GM19463 (cell line): Measurements from ENCODE around the gene UNC13A.

Source experiments
- ATAC-seq: cut with Tn5 transposase; IDR thresholded peaks from one replicate; pipeline ENCODE4 v1.9.1; 2021; ENCODE audit warnings: mild to moderate bottlenecking, moderate library complexity; ENCODE audit not compliant: unreplicated experiment

UNC13A gene

GRCh38 chr19:17711851-17712250 is 23.7 kb upstream of the UNC13A start:
- ATAC-seq: no peak

GRCh38 chr19:17706750-17707181 is 18.6 kb upstream of the UNC13A start:
- ATAC-seq: no peak

GRCh38 chr19:17703824-17704463 is 15.8 kb upstream of the UNC13A start:
- no peak for ATAC-seq

GRCh38 chr19:17695198-17695597 is 7.0 kb upstream of the UNC13A start:
- ATAC-seq: no peak

GRCh38 chr19:17692566-17692965 is 4.4 kb upstream of the UNC13A start:
- no peak for ATAC-seq

GRCh38 chr19:17688853-17689595 is 870 bp upstream of the UNC13A start:
- no peak for ATAC-seq

GRCh38 chr19:17687141-17687856 is 855 bp downstream of the UNC13A start:
- ATAC-seq: no peak

- ATAC-seq: no peak
Observed at GRCh38 chr19:17686592-17687024, 1.5 kb downstream of the UNC13A start.

- no peak for ATAC-seq
Observed at GRCh38 chr19:17686023-17686521, 2.1 kb downstream of the UNC13A start.

- no peak for ATAC-seq
Observed at GRCh38 chr19:17685451-17686022, 2.6 kb downstream of the UNC13A start.

GRCh38 chr19:17684256-17684655 is 3.9 kb downstream of the UNC13A start:
- ATAC-seq: no peak

- ATAC-seq: no peak
Observed at GRCh38 chr19:17683078-17683477, 5.1 kb downstream of the UNC13A start.

GRCh38 chr19:17682273-17682672 is 5.9 kb downstream of the UNC13A start:
- no peak for ATAC-seq

- ATAC-seq: no peak
Observed at GRCh38 chr19:17681505-17682125, 6.5 kb downstream of the UNC13A start.

GRCh38 chr19:17680230-17680722 is 7.9 kb downstream of the UNC13A start:
- ATAC-seq: no peak

GRCh38 chr19:17679526-17680229 is 8.5 kb downstream of the UNC13A start:
- ATAC-seq: no peak

GRCh38 chr19:17678836-17679235 is 9.3 kb downstream of the UNC13A start:
- no peak for ATAC-seq

GRCh38 chr19:17677002-17677401 is 11.2 kb downstream of the UNC13A start:
- no peak for ATAC-seq

- no peak for ATAC-seq
Observed at GRCh38 chr19:17676295-17676694, 11.9 kb downstream of the UNC13A start.
